ENCODE data around the gene TCEAL7. TPM values are rescaled to one million over a fixed set of nuclear protein-coding genes. Genes with fewer than 3 reads are reported as not detected.

TCEAL7 gene
- total and polyA plus RNA-seq, 4 donors: 1.3 to 12.1 (median 2.0) TPM

- Histone ChIP-seq H3K4me1 (ENCODE audit: control insufficient read depth in 5 of 5, insufficient read depth in 5 of 5, low read length in 5 of 5) (peaks cover 0 to 4% (median 0%) of the 10 kb centered on the region in 5 donors), H3K27ac (ENCODE audit: low read depth in 1 of 2, low read length in 1 of 2) (no peak overlapping the region), H3K27me3 (ENCODE audit: control insufficient read depth in 3 of 3, insufficient read depth in 3 of 3, low read length in 2 of 3) (peaks cover 0 to 25% (median 21%) of the 10 kb centered on the region in 3 donors), H3K4me3 (no peak overlapping the region), H3K9ac (ENCODE audit: insufficient read depth in 1 of 2, low read length in 2 of 2) (peak overlapping the region; percentile 21 to 36), H3K36me3 (ENCODE audit: control insufficient read depth in 4 of 4, insufficient read depth in 4 of 4, low read length in 4 of 4) (no peaks in the 10 kb centered on the region), H3K9me3 (ENCODE audit: control insufficient read depth in 4 of 4, insufficient read depth in 3 of 4, low read length in 3 of 4) (no peaks in the 10 kb centered on the region)
- peak; percentile 50 to 65 (median 56) for DNase-seq
- 21 to 39% methylated on average over 20 to 21 of the region's 21 CpGs for WGBS, 2 donors
- TF ChIP-seq CTCF (IDR thresholded peaks at IDR 0.05; ENCODE audit: control extremely low read depth, extremely low read depth): no peak
- no peak for ATAC-seq (ENCODE audit: insufficient read depth, low FRiP score)
These were observed 746 bp downstream of the TCEAL7 start for GRCh38 chrX:103330681-103331288.

GRCh38 chrX:103338663-103339062 lies 8.6 kb downstream of the TCEAL7 start:
- Histone ChIP-seq H3K36me3 (ENCODE audit: control insufficient read depth in 4 of 4, insufficient read depth in 4 of 4, low read length in 4 of 4) (no peaks in the 10 kb centered on the region), H3K27ac (ENCODE audit: low read depth in 1 of 2, low read length in 1 of 2) (no peak overlapping the region), H3K9ac (ENCODE audit: insufficient read depth in 1 of 2, low read length in 2 of 2) (no peak overlapping the region), H3K9me3 (ENCODE audit: control insufficient read depth in 4 of 4, insufficient read depth in 3 of 4, low read length in 3 of 4) (peaks cover 0 to 2% (median 0%) of the 10 kb centered on the region in 4 donors), H3K4me3 (no peak overlapping the region), H3K4me1 (ENCODE audit: control insufficient read depth in 5 of 5, insufficient read depth in 5 of 5, low read length in 5 of 5) (peaks cover 0 to 2% (median 0%) of the 10 kb centered on the region in 5 donors), H3K27me3 (ENCODE audit: control insufficient read depth in 3 of 3, insufficient read depth in 3 of 3, low read length in 2 of 3) (peaks cover 0 to 32% (median 31%) of the 10 kb centered on the region in 3 donors)
- TF ChIP-seq CTCF (IDR thresholded peaks at IDR 0.05; ENCODE audit: control extremely low read depth, extremely low read depth): no peak
- DNase-seq (no peak), ATAC-seq (ENCODE audit: insufficient read depth, low FRiP score) (no peak)
- WGBS, 2 donors: 60 to 86% methylated on average over 3 of the region's 3 CpGs

- Histone ChIP-seq H3K4me1 (ENCODE audit: control insufficient read depth in 5 of 5, insufficient read depth in 5 of 5, low read length in 5 of 5) (peaks cover 0 to 3% (median 0%) of the 10 kb centered on the region in 5 donors), H3K4me3 (no peak overlapping the region), H3K27me3 (ENCODE audit: control insufficient read depth in 3 of 3, insufficient read depth in 3 of 3, low read length in 2 of 3) (peaks cover 1 to 40% (median 25%) of the 10 kb centered on the region in 3 donors), H3K27ac (ENCODE audit: low read depth in 1 of 2, low read length in 1 of 2) (no peak overlapping the region), H3K9me3 (ENCODE audit: control insufficient read depth in 4 of 4, insufficient read depth in 3 of 4, low read length in 3 of 4) (peaks cover 0 to 2% (median 0%) of the 10 kb centered on the region in 4 donors), H3K36me3 (ENCODE audit: control insufficient read depth in 4 of 4, insufficient read depth in 4 of 4, low read length in 4 of 4) (no peaks in the 10 kb centered on the region), H3K9ac (ENCODE audit: insufficient read depth in 1 of 2, low read length in 2 of 2) (no peak overlapping the region)
- ATAC-seq (ENCODE audit: insufficient read depth, low FRiP score): no peak
- TF ChIP-seq CTCF (IDR thresholded peaks at IDR 0.05; ENCODE audit: control extremely low read depth, extremely low read depth): no peak
- 2 to 20% methylated on average over 2 of the region's 2 CpGs for whole genome bisulfite sequencing, 2 donors
- peak; percentile 30 to 59 (median 37) for DNase-seq
These were observed 13.1 kb downstream of the TCEAL7 start for GRCh38 chrX:103343105-103343504.
